Parathyroid adenoma (tissue), 2 donors: ENCODE measurements around the gene PRDX6.

Experiments
- H2AFZ ChIP-seq: fragments of 300-600 bp; sonication (generic); one replicate; pipeline ENCODE4 v1.7.0; 2017; ENCODE audit warnings: antibody characterized with exemption, mild to moderate bottlenecking
- H3K27ac ChIP-seq: fragments of 300-600 bp; sonication (generic); one replicate; pipeline ENCODE4 v1.7.0; 2017
- H3K27me3 ChIP-seq: fragments of 300-600 bp; sonication (generic); one replicate; pipeline ENCODE4 v1.7.0; 2017; ENCODE audit warnings: low read length; ENCODE audit not compliant: control insufficient read depth, insufficient read depth
- H3K36me3 ChIP-seq: fragments of 300-600 bp; sonication (generic); one replicate; pipeline ENCODE4 v1.7.0; 2017; ENCODE audit warnings: low read length; ENCODE audit not compliant: control insufficient read depth, insufficient read depth
- H3K4me1 ChIP-seq: fragments of 300-600 bp; sonication (generic); one replicate; pipeline ENCODE4 v1.7.0; 2017; ENCODE audit warnings: control low read depth
- H3K4me2 ChIP-seq: fragments of 300-600 bp; sonication (generic); one replicate; pipeline ENCODE4 v1.7.0; 2017; ENCODE audit warnings: low read length
- H3K4me3 ChIP-seq: fragments of 300-600 bp; sonication (generic); one replicate; pipeline ENCODE4 v1.7.0; 2017; ENCODE audit warnings: low read depth, low read length
- H3K79me2 ChIP-seq: fragments of 300-600 bp; sonication (generic); one replicate; pipeline ENCODE4 v1.7.0; 2017; ENCODE audit warnings: control low read depth
- H3K9ac ChIP-seq: fragments of 300-600 bp; sonication (generic); one replicate; pipeline ENCODE4 v1.7.0; 2017; ENCODE audit warnings: mild to moderate bottlenecking
- H3K9me3 ChIP-seq: fragments of 300-600 bp; sonication (generic); one replicate; pipeline ENCODE4 v1.7.0; 2017; ENCODE audit warnings: low read length; ENCODE audit not compliant: control insufficient read depth
- TF ChIP-seq, protein P1 (sequence below): fragments of 300-600 bp; sonication (generic); IDR thresholded peaks from one replicate; pipeline ENCODE4 v1.7.0; 2017; ENCODE audit warnings: antibody characterized with exemption, mild to moderate bottlenecking
- donor health status: primary hyperparathyroidism.

PRDX6 gene

DNA sequence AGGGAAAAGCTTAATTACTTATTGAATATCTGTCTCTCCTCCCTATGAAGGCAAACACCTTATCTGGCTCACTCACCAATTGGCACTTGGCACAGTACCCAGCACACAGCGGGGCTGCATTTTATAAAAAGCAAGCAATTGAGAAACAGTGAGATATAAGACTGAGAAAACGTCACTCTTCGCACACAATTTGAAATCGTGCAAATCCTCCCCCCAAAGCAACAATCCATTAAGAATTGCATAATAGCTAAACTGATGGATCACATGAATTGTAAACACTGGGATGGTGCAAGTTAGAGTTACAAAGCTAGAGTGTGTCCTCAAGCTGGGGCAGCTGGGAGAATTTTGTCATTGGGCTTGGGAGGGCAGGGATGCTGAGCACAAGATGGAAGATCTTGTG, 27.1 kb downstream of the PRDX6 start:
- no peaks in the 10 kb centered on the region for H3K36me3 ChIP-seq
- H3K4me3 ChIP-seq: no peak overlapping the region
- no peak overlapping the region for H2AFZ ChIP-seq
- TF ChIP-seq, protein P1, sequence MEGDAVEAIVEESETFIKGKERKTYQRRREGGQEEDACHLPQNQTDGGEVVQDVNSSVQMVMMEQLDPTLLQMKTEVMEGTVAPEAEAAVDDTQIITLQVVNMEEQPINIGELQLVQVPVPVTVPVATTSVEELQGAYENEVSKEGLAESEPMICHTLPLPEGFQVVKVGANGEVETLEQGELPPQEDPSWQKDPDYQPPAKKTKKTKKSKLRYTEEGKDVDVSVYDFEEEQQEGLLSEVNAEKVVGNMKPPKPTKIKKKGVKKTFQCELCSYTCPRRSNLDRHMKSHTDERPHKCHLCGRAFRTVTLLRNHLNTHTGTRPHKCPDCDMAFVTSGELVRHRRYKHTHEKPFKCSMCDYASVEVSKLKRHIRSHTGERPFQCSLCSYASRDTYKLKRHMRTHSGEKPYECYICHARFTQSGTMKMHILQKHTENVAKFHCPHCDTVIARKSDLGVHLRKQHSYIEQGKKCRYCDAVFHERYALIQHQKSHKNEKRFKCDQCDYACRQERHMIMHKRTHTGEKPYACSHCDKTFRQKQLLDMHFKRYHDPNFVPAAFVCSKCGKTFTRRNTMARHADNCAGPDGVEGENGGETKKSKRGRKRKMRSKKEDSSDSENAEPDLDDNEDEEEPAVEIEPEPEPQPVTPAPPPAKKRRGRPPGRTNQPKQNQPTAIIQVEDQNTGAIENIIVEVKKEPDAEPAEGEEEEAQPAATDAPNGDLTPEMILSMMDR: no peak
- H3K79me2 ChIP-seq: no peaks in the 10 kb centered on the region
- no peak overlapping the region for H3K27ac ChIP-seq
- no peak overlapping the region for H3K4me2 ChIP-seq
- H3K4me1 ChIP-seq: no peaks in the 10 kb centered on the region
- no peaks in the 10 kb centered on the region for H3K27me3 ChIP-seq
- no peaks in the 10 kb centered on the region for H3K9me3 ChIP-seq
- no peak overlapping the region for H3K9ac ChIP-seq

DNA sequence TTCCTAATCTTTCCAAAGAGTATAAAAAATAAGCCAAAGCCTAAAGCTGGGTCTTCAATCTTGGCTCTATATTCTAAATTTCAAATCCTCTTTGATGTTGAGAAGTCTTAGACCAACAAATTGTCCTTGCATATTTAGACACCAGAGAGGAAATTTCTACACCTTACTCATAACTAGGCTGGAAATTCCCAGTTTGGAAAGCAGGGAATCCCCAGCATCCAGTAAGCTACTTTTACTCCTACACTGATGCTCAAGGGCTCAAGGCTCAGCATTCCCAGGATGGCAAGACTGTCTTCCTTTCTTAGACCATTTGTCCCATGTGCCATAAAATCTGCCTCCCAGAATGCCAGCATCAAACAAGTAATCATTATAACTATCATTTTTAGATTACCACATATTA, 28.3 kb downstream of the PRDX6 start:
- H3K27ac ChIP-seq: no peak overlapping the region

DNA sequence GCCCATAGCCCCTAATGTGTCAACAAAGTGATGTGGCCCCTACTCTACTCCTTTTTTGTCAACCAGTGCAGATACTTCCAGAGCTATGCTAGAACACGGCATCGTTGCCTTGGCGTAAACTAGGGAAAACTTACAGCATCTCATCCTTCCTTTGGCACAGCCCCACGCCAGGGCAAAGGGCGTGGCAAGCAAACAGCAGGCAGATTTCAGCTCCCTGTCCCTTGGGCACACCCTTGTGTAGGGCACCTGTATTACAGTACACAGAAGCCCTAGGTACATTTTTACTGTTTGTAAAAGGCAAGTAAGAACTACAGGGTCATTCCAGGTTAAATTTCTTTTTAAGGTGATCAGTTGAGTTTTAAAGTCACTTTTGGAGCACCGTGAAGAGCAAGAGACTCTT, 29.3 kb downstream of the PRDX6 start:
- Histone ChIP-seq H3K4me2 (no peak overlapping the region), H3K36me3 (no peaks in the 10 kb centered on the region), H3K9ac (no peak overlapping the region), H3K79me2 (no peaks in the 10 kb centered on the region), H3K4me3 (no peak overlapping the region), H3K9me3 (no peaks in the 10 kb centered on the region), H2AFZ (no peak overlapping the region), H3K4me1 (no peaks in the 10 kb centered on the region), H3K27me3 (no peaks in the 10 kb centered on the region), H3K27ac (no peak overlapping the region)
- TF ChIP-seq, protein P1: no peak

More for the DNA sequence above, 28.3 kb downstream of the PRDX6 start:
- Histone ChIP-seq H3K4me1 (no peaks in the 10 kb centered on the region), H3K4me2 (no peak overlapping the region), H2AFZ (no peak overlapping the region), H3K27me3 (no peaks in the 10 kb centered on the region), H3K36me3 (no peaks in the 10 kb centered on the region), H3K9ac (no peak overlapping the region), H3K9me3 (no peaks in the 10 kb centered on the region), H3K4me3 (no peak overlapping the region), H3K79me2 (no peaks in the 10 kb centered on the region)
- TF ChIP-seq, protein P1: no peak

DNA sequence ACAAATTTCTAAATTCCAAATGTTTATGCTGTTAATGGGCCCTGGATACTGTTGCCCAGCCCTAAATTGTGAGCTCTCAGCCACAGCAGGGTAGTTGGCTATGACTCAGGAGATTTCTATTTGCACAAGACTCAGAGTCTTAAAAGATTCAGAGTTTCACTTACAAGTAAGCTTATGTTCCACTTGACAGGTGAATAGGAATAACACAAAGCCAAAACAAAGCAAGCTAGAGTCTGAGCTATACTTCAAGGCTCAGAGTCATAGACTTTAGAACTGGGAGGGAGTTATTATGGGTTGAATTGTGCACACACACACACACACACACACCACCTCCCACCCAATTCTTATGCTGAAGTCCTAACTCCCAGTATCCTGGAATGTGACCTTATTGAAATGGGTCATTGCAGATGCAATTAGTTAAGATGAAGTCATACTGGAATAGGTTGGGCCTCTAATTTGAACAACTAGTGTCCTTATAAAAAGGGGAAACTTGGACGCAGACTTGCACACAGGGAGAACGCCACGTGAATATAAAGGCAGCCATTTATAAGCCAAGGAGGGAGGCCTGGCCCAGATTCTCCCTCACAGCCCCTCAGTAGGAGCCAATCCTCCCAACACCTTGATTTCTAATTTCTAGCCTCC, 30.2 kb downstream of the PRDX6 start:
- Histone ChIP-seq H3K27me3 (no peaks in the 10 kb centered on the region), H3K4me1 (no peaks in the 10 kb centered on the region), H3K36me3 (no peaks in the 10 kb centered on the region), H3K9ac (no peak overlapping the region), H3K27ac (no peak overlapping the region), H3K79me2 (no peaks in the 10 kb centered on the region), H3K4me3 (no peak overlapping the region), H2AFZ (no peak overlapping the region), H3K4me2 (peak overlapping the region; percentile 26), H3K9me3 (no peaks in the 10 kb centered on the region)
- TF ChIP-seq, protein P1: no peak

DNA sequence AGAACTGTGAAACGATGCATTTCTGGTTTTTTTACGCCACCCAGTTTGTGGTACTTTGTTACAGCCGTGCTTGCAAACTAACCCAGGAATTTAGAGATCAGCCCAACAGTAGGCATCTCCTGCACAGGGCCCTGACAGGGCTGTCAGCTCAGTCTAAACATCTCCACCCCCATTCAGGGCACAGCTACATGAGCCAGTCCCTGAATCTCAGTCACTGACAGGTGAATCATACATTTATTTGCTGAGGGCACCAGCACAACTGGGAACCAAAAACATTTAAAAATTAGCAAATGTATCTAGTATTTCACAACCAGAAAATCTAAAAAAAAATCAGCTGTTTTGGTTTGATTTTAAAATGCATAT, 30.7 kb downstream of the PRDX6 start:
- Histone ChIP-seq H3K79me2 (no peaks in the 10 kb centered on the region), H3K27me3 (no peaks in the 10 kb centered on the region), H3K4me3 (no peak overlapping the region), H3K4me2 (peak overlapping the region; percentile 26), H3K4me1 (no peaks in the 10 kb centered on the region), H3K9ac (no peak overlapping the region), H2AFZ (no peak overlapping the region), H3K36me3 (no peaks in the 10 kb centered on the region), H3K27ac (no peak overlapping the region), H3K9me3 (no peaks in the 10 kb centered on the region)
- TF ChIP-seq, protein P1: no peak
